ENCODE results near the gene SEMA3E.

The SEMA3E gene

GRCh38 chr7:83467493-83467892 lies 181.4 kb downstream of the SEMA3E start:
- H3K4me1 ChIP-seq (ENCODE audit: control insufficient read depth, insufficient read depth, low read depth, low read length), result no peaks in the 10 kb centered on the region
- no peaks in the 10 kb centered on the region for H3K36me3 ChIP-seq (ENCODE audit: control insufficient read depth in 1 of 2, insufficient read depth in 2 of 2, low read depth in 1 of 2, low read length in 2 of 2)
- no peaks in the 10 kb centered on the region for H3K79me1 ChIP-seq (replicated peaks; ENCODE audit: low read length, poor library complexity, severe bottlenecking)
- no peak overlapping the region for H3K4me2 ChIP-seq (ENCODE audit: low read length, poor library complexity, severe bottlenecking)
- H3K23ac ChIP-seq (ENCODE audit: low read length in 2 of 2), result no peak overlapping the region
- H2BK120ac ChIP-seq (ENCODE audit: low read depth, low read length), result no peak overlapping the region
- H2BK5ac ChIP-seq (ENCODE audit: low read depth, low read length, poor library complexity, severe bottlenecking), result no peak overlapping the region
- no peak overlapping the region for H4K8ac ChIP-seq (ENCODE audit: low read length)
- no peak overlapping the region for H4K91ac ChIP-seq (ENCODE audit: low read length)
- no peak overlapping the region for H2BK15ac ChIP-seq (ENCODE audit: low read depth, poor library complexity, severe bottlenecking)
- DNase-seq, result no peak
- no peaks in the 10 kb centered on the region for H3K27me3 ChIP-seq (ENCODE audit: control insufficient read depth in 1 of 2, insufficient read depth in 1 of 2, low read length in 2 of 2)
- H2BK12ac ChIP-seq (ENCODE audit: low read length in 2 of 2), result no peak overlapping the region
- no peak overlapping the region for H2AK5ac ChIP-seq (ENCODE audit: low read length, severe bottlenecking)
- no peak overlapping the region for H3K4me3 ChIP-seq (ENCODE audit: insufficient read depth in 1 of 2, low read depth in 1 of 2, low read length in 2 of 2)
- no peak overlapping the region for H3K14ac ChIP-seq (ENCODE audit: low read length in 2 of 2)
- no peak overlapping the region for H3K27ac ChIP-seq (ENCODE audit: low read length, poor library complexity, severe bottlenecking)
- H2AFZ ChIP-seq (ENCODE audit: low read depth, low read length), result no peak overlapping the region
- no peaks in the 10 kb centered on the region for H3K9me3 ChIP-seq (ENCODE audit: control insufficient read depth, low read length)
- H3K9ac ChIP-seq (ENCODE audit: low read length), result no peak overlapping the region
- 92% methylated on average over 2 of the region's 4 CpGs for whole genome bisulfite sequencing
- H3K4ac ChIP-seq (ENCODE audit: low read depth in 1 of 2, low read length in 2 of 2), result no peak overlapping the region
- H3K18ac ChIP-seq (ENCODE audit: low read depth in 1 of 2, low read length in 2 of 2), result no peak overlapping the region

- Histone ChIP-seq H2AFZ (ENCODE audit: low read depth, low read length) (no peak overlapping the region), H3K27me3 (ENCODE audit: control insufficient read depth in 1 of 2, insufficient read depth in 1 of 2, low read length in 2 of 2) (no peaks in the 10 kb centered on the region), H3K4me1 (ENCODE audit: control insufficient read depth, insufficient read depth, low read depth, low read length) (no peaks in the 10 kb centered on the region), H2AK5ac (ENCODE audit: low read length, severe bottlenecking) (no peak overlapping the region), H4K91ac (ENCODE audit: low read length) (no peak overlapping the region), H3K4ac (ENCODE audit: low read depth in 1 of 2, low read length in 2 of 2) (no peak overlapping the region), H3K27ac (ENCODE audit: low read length, poor library complexity, severe bottlenecking) (no peak overlapping the region), H2BK15ac (ENCODE audit: low read depth, poor library complexity, severe bottlenecking) (no peak overlapping the region), H3K79me1 (replicated peaks; ENCODE audit: low read length, poor library complexity, severe bottlenecking) (no peaks in the 10 kb centered on the region), H3K9ac (ENCODE audit: low read length) (no peak overlapping the region), H3K14ac (ENCODE audit: low read length in 2 of 2) (no peak overlapping the region), H3K18ac (ENCODE audit: low read depth in 1 of 2, low read length in 2 of 2) (no peak overlapping the region), H3K23ac (ENCODE audit: low read length in 2 of 2) (no peak overlapping the region), H2BK120ac (ENCODE audit: low read depth, low read length) (no peak overlapping the region), H3K36me3 (ENCODE audit: control insufficient read depth in 1 of 2, insufficient read depth in 2 of 2, low read depth in 1 of 2, low read length in 2 of 2) (no peaks in the 10 kb centered on the region), H3K9me3 (ENCODE audit: control insufficient read depth, low read length) (no peaks in the 10 kb centered on the region), H3K4me2 (ENCODE audit: low read length, poor library complexity, severe bottlenecking) (no peak overlapping the region), H3K4me3 (ENCODE audit: insufficient read depth in 1 of 2, low read depth in 1 of 2, low read length in 2 of 2) (no peak overlapping the region), H2BK12ac (ENCODE audit: low read length in 2 of 2) (no peak overlapping the region), H2BK5ac (ENCODE audit: low read depth, low read length, poor library complexity, severe bottlenecking) (no peak overlapping the region), H4K8ac (ENCODE audit: low read length) (no peak overlapping the region)
- 96% methylated on average over 1 of the region's 2 CpGs for WGBS
- DNase-seq, result no peak
These were observed 182.0 kb downstream of the SEMA3E start for GRCh38 chr7:83466956-83467355.

- Histone ChIP-seq H3K36me3 (ENCODE audit: control insufficient read depth in 1 of 2, insufficient read depth in 2 of 2, low read depth in 1 of 2, low read length in 2 of 2) (no peaks in the 10 kb centered on the region), H3K4me2 (ENCODE audit: low read length, poor library complexity, severe bottlenecking) (no peak overlapping the region), H2BK12ac (ENCODE audit: low read length in 2 of 2) (no peak overlapping the region), H2AFZ (ENCODE audit: low read depth, low read length) (no peak overlapping the region), H3K27ac (ENCODE audit: low read length, poor library complexity, severe bottlenecking) (no peak overlapping the region), H3K79me1 (replicated peaks; ENCODE audit: low read length, poor library complexity, severe bottlenecking) (no peaks in the 10 kb centered on the region), H3K14ac (ENCODE audit: low read length in 2 of 2) (no peak overlapping the region), H2BK120ac (ENCODE audit: low read depth, low read length) (no peak overlapping the region), H3K9ac (ENCODE audit: low read length) (no peak overlapping the region), H3K4me1 (ENCODE audit: control insufficient read depth, insufficient read depth, low read depth, low read length) (no peaks in the 10 kb centered on the region), H2AK5ac (ENCODE audit: low read length, severe bottlenecking) (no peak overlapping the region), H2BK5ac (ENCODE audit: low read depth, low read length, poor library complexity, severe bottlenecking) (no peak overlapping the region), H3K23ac (ENCODE audit: low read length in 2 of 2) (no peak overlapping the region), H3K9me3 (ENCODE audit: control insufficient read depth, low read length) (no peaks in the 10 kb centered on the region), H4K8ac (ENCODE audit: low read length) (no peak overlapping the region), H3K4me3 (ENCODE audit: insufficient read depth in 1 of 2, low read depth in 1 of 2, low read length in 2 of 2) (no peak overlapping the region), H3K4ac (ENCODE audit: low read depth in 1 of 2, low read length in 2 of 2) (no peak overlapping the region), H2BK15ac (ENCODE audit: low read depth, poor library complexity, severe bottlenecking) (no peak overlapping the region), H3K18ac (ENCODE audit: low read depth in 1 of 2, low read length in 2 of 2) (no peak overlapping the region), H3K27me3 (ENCODE audit: control insufficient read depth in 1 of 2, insufficient read depth in 1 of 2, low read length in 2 of 2) (no peaks in the 10 kb centered on the region), H4K91ac (ENCODE audit: low read length) (no peak overlapping the region)
- no peak for DNase-seq
- WGBS, result 100% methylated on average over 2 of the region's 4 CpGs
These were observed 182.6 kb downstream of the SEMA3E start for GRCh38 chr7:83466187-83466923.

GRCh38 chr7:83465643-83466042 lies 183.3 kb downstream of the SEMA3E start:
- Histone ChIP-seq H2BK15ac (ENCODE audit: low read depth, poor library complexity, severe bottlenecking) (no peak overlapping the region), H2BK5ac (ENCODE audit: low read depth, low read length, poor library complexity, severe bottlenecking) (no peak overlapping the region), H3K4me3 (ENCODE audit: insufficient read depth in 1 of 2, low read depth in 1 of 2, low read length in 2 of 2) (no peak overlapping the region), H3K14ac (ENCODE audit: low read length in 2 of 2) (no peak overlapping the region), H2BK120ac (ENCODE audit: low read depth, low read length) (no peak overlapping the region), H3K36me3 (ENCODE audit: control insufficient read depth in 1 of 2, insufficient read depth in 2 of 2, low read depth in 1 of 2, low read length in 2 of 2) (no peaks in the 10 kb centered on the region), H2AFZ (ENCODE audit: low read depth, low read length) (no peak overlapping the region), H3K4ac (ENCODE audit: low read depth in 1 of 2, low read length in 2 of 2) (no peak overlapping the region), H3K4me2 (ENCODE audit: low read length, poor library complexity, severe bottlenecking) (no peak overlapping the region), H3K27ac (ENCODE audit: low read length, poor library complexity, severe bottlenecking) (no peak overlapping the region), H2AK5ac (ENCODE audit: low read length, severe bottlenecking) (no peak overlapping the region), H3K23ac (ENCODE audit: low read length in 2 of 2) (no peak overlapping the region), H2BK12ac (ENCODE audit: low read length in 2 of 2) (no peak overlapping the region), H3K4me1 (ENCODE audit: control insufficient read depth, insufficient read depth, low read depth, low read length) (no peaks in the 10 kb centered on the region), H4K8ac (ENCODE audit: low read length) (no peak overlapping the region), H3K79me1 (replicated peaks; ENCODE audit: low read length, poor library complexity, severe bottlenecking) (no peaks in the 10 kb centered on the region), H3K9me3 (ENCODE audit: control insufficient read depth, low read length) (no peaks in the 10 kb centered on the region), H3K18ac (ENCODE audit: low read depth in 1 of 2, low read length in 2 of 2) (no peak overlapping the region), H4K91ac (ENCODE audit: low read length) (no peak overlapping the region), H3K9ac (ENCODE audit: low read length) (no peak overlapping the region), H3K27me3 (ENCODE audit: control insufficient read depth in 1 of 2, insufficient read depth in 1 of 2, low read length in 2 of 2) (no peaks in the 10 kb centered on the region)
- 94% methylated on average over 3 of the region's 4 CpGs for WGBS
- no peak for DNase-seq

Measured in mesenchymal stem cell (in vitro differentiated cells and primary cell).